Liver (tissue), 3 donors: ENCODE data around the gene UBA52.

Experiments
- CTCF ChIP-seq: fragments of 150-350 bp; IDR thresholded peaks from 2 replicates; pipeline ENCODE4 v1.5.1; 2017; ENCODE audit warnings: improper control_type of control experiment, low read depth, low read length; ENCODE audit not compliant: missing input control
- EGR1 ChIP-seq, 2 donors: IDR thresholded peaks; 2 replicates each; pipeline ENCODE4 v1.6.1; 2016 to 2018; ENCODE audit warnings: antibody characterized with exemption in 2 of 2, low read depth in 2 of 2
- GABPA ChIP-seq, 2 donors: IDR thresholded peaks in 1 of 2; conservative IDR thresholded peaks in 1 of 2; 2 replicates each; pipeline ENCODE4 v1.6.1; 2016; ENCODE audit warnings: antibody characterized with exemption in 2 of 2, mild to moderate bottlenecking in 1 of 2, moderate library complexity in 1 of 2
- JUND ChIP-seq, 2 donors: IDR thresholded peaks; 2 replicates each; pipeline ENCODE4 v1.6.1; 2016; ENCODE audit warnings: antibody characterized with exemption in 2 of 2
- MAX ChIP-seq: IDR thresholded peaks from 2 replicates; pipeline ENCODE4 v1.6.1; 2016; ENCODE audit warnings: antibody characterized with exemption
- NR2F2 ChIP-seq: IDR thresholded peaks from 2 replicates; pipeline ENCODE4 v1.6.1; 2016; ENCODE audit warnings: antibody characterized with exemption
- RAD21 ChIP-seq, 2 donors: IDR thresholded peaks; 2 replicates each; pipeline ENCODE4 v1.6.1; 2016; ENCODE audit warnings: antibody characterized with exemption in 2 of 2, mild to moderate bottlenecking in 2 of 2
- REST ChIP-seq: IDR thresholded peaks from 2 replicates; pipeline ENCODE4 v1.6.1; 2016; ENCODE audit warnings: antibody characterized with exemption, mild to moderate bottlenecking
- SP1 ChIP-seq: IDR thresholded peaks from 2 replicates; pipeline ENCODE4 v1.6.1; 2018; ENCODE audit warnings: antibody characterized with exemption, mild to moderate bottlenecking
- TAF1 ChIP-seq: conservative IDR thresholded peaks from 2 replicates; pipeline ENCODE4 v1.6.1; 2016; ENCODE audit warnings: antibody characterized with exemption, mild to moderate bottlenecking
- YY1 ChIP-seq: IDR thresholded peaks from 2 replicates; pipeline ENCODE4 v1.6.1; 2016; ENCODE audit warnings: antibody characterized with exemption, mild to moderate bottlenecking
- donor health status: healthy.
- donor health status: healthy.

- TF ChIP-seq JUND (IDR thresholded peaks at IDR 0.05): no peak
- TF ChIP-seq CTCF: no peak
- no peak for TF ChIP-seq EGR1 (IDR thresholded peaks at IDR 0.05; ENCODE audit: low read depth in 2 of 2)
- no peak for TF ChIP-seq SP1
- TF ChIP-seq RAD21 (IDR thresholded peaks at IDR 0.05): no peak
- no peak for TF ChIP-seq GABPA (IDR thresholded peaks at IDR 0.05 in 1 of 2, conservative IDR thresholded peaks at IDR 0.05 in 1 of 2)
- no peak for TF ChIP-seq REST
- no peak for TF ChIP-seq YY1
- no peak for TF ChIP-seq MAX
- TF ChIP-seq NR2F2: no peak
- no peak for TF ChIP-seq TAF1
Measured at GRCh38 chr19:18577365-18577914, 5.8 kb downstream of the UBA52 start.
